Stimulated activated naive CD8-positive, alpha-beta T cell treated with anti-CD3 and anti-CD28 coated beads, Interleukin-15, Interleukin-2, amounts not matched to agents 100 ng/mL and 50 ng/mL, for 24 hours (primary cell): Measurements from ENCODE around the gene LHFPL3.
"Not testable (repeated sequence)": the region's sequence is repeated elsewhere in the genome, so short reads cannot be mapped to it uniquely, and the experiment has no call there.

Experiments
- H3K27ac Mint-ChIP-seq: one replicate; pipeline ENCODE4 v1.8.0; 2021; ENCODE audit warnings: mild to moderate bottlenecking, mixed read lengths
- H3K27me3 Mint-ChIP-seq: one replicate; pipeline ENCODE4 v1.8.0; 2021; ENCODE audit warnings: mixed read lengths
- H3K36me3 Mint-ChIP-seq: one replicate; pipeline ENCODE4 v1.8.0; 2021; ENCODE audit warnings: low read depth, mixed read lengths
- H3K4me1 Mint-ChIP-seq: one replicate; pipeline ENCODE4 v1.8.0; 2021; ENCODE audit warnings: low read depth, mixed read lengths
- H3K4me3 Mint-ChIP-seq: one replicate; pipeline ENCODE4 v1.8.0; 2021; ENCODE audit warnings: mild to moderate bottlenecking, mixed read lengths
- H3K9me3 Mint-ChIP-seq: one replicate; pipeline ENCODE4 v1.8.0; 2021; ENCODE audit warnings: mixed read lengths

LHFPL3 gene

DNA sequence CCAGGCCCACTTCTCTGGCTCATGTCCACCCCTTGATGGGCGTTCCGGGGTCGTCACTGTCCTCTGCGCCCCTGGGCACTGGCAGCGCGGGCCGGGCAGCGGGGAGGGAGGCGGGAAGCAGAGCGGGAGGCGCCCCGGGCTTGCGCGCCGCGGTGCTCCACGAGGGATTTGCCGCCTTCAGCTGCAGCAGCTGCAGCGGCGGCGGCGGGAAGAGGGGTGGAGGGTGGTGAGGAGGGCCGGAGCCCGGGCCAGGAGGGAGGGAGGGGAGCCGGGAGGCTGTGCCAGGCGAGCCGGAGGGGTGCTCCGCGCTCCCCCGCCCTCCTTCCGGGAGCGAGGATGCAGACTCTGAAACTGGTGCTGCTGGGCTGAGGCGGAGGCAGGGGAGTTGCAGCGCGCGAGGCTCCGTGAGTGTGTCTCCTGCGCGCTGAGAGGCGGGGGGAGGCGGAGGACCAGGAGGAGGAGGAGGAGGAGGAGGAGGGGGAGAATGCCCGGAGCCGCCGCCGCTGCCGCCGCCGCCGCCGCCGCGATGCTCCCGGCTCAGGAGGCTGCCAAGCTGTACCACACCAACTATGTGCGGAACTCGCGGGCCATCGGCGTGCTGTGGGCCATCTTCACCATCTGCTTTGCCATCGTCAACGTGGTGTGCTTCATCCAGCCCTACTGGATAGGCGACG, at the start of gene LHFPL3:
Gene LHFPL3, plus strand, starts transcription at position 308 of the 674 bp plus-strand sequence.
- Mint-ChIP-seq H3K36me3 (no peaks in the 10 kb centered on the region), H3K4me1 (peaks cover 8% of the 10 kb centered on the region), H3K27ac (no peak within 1 kb of the TSS), H3K27me3 (peaks cover 49% of the 10 kb centered on the region), H3K9me3 (no peaks in the 10 kb centered on the region), H3K4me3 (no peak within 1 kb of the TSS)

GRCh38 chr7:104281685-104282084, 46.7 kb upstream of the LHFPL3 start:
- H3K36me3 Mint-ChIP-seq, H3K9me3 Mint-ChIP-seq, H3K27ac Mint-ChIP-seq, H3K27me3 Mint-ChIP-seq, H3K4me3 Mint-ChIP-seq, H3K4me1 Mint-ChIP-seq: not testable (repeated sequence)

DNA sequence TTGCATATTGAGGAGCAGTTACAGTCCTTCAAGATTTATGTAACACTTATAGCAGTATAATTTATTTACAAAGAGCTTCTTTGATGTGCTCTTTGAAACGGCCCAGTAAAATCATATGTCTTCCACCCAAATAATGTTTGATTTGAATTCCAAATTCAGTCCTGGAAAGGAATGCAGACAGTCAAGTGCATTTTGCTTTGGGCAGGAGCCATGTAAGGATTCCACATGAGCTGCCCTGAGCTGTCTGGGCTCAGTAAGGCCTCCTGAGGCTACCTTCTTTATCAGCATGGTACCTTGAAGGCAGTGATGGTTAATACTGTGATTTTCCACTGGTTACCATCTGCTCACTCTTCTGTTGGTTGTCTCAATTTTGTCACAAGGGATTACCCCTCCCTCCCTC, 41.6 kb upstream of the LHFPL3 start:
- H3K9me3 Mint-ChIP-seq = peaks cover 8% of the 10 kb centered on the region
- H3K4me3 Mint-ChIP-seq = no peak overlapping the region
- H3K36me3 Mint-ChIP-seq = no peaks in the 10 kb centered on the region
- H3K4me1 Mint-ChIP-seq = no peaks in the 10 kb centered on the region
- H3K27me3 Mint-ChIP-seq = peaks cover 14% of the 10 kb centered on the region
- no peak overlapping the region for H3K27ac Mint-ChIP-seq

DNA sequence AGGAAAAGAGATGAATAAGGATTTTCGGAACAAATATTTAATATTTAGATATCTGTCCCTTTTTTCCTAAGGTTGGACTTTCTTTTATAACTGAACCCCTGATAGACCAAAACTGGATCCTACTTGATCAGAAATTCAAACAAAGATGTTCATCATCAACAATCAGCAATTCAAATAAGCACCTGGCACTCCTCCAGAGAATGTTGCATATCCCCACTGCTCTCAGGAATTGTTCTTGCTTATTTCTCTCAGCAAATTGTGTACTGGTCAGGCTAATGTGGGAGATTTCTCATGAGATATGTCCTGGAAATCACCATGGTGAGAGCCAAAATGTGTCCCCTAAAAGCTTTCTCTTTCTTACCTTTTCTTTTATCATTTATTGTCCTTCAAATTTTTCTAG, 40.3 kb upstream of the LHFPL3 start:
- peaks cover 6% of the 10 kb centered on the region for H3K9me3 Mint-ChIP-seq

GRCh38 chr7:104294291-104294690, 34.1 kb upstream of the LHFPL3 start:
- H3K27me3 Mint-ChIP-seq = peaks cover 36% of the 10 kb centered on the region
- no peak overlapping the region for H3K4me3 Mint-ChIP-seq
- no peak overlapping the region for H3K27ac Mint-ChIP-seq
- H3K36me3 Mint-ChIP-seq = no peaks in the 10 kb centered on the region
- peaks cover 10% of the 10 kb centered on the region for H3K9me3 Mint-ChIP-seq
- peaks cover 9% of the 10 kb centered on the region for H3K4me1 Mint-ChIP-seq

More for the DNA sequence above, 40.3 kb upstream of the LHFPL3 start:
- no peaks in the 10 kb centered on the region for H3K4me1 Mint-ChIP-seq
- H3K27me3 Mint-ChIP-seq = peaks cover 18% of the 10 kb centered on the region
- H3K4me3 Mint-ChIP-seq = no peak overlapping the region
- H3K36me3 Mint-ChIP-seq = no peaks in the 10 kb centered on the region
- no peak overlapping the region for H3K27ac Mint-ChIP-seq

DNA sequence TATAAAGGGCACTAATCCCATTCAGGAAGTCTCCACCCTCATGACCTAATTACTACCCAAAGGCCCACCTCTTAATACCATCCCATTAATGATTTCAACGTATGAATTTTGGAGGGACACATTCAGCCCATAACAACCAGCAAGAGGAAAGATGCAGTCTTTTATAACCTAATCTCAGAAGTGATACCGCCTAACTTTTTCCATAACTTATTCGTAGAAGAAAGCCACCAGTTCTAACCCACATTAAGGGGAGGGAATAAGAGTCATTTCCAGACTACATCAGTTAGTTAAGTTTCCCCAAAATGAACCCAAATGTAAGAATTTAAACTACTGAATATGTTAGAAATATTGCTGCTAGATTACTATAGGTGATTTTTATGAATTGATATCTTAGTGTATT, 32.1 kb upstream of the LHFPL3 start:
- H3K27ac Mint-ChIP-seq = no peak overlapping the region
- H3K36me3 Mint-ChIP-seq = no peaks in the 10 kb centered on the region
- H3K4me3 Mint-ChIP-seq = no peak overlapping the region
- peaks cover 7% of the 10 kb centered on the region for H3K9me3 Mint-ChIP-seq
- H3K4me1 Mint-ChIP-seq = peaks cover 9% of the 10 kb centered on the region
- peaks cover 28% of the 10 kb centered on the region for H3K27me3 Mint-ChIP-seq

DNA sequence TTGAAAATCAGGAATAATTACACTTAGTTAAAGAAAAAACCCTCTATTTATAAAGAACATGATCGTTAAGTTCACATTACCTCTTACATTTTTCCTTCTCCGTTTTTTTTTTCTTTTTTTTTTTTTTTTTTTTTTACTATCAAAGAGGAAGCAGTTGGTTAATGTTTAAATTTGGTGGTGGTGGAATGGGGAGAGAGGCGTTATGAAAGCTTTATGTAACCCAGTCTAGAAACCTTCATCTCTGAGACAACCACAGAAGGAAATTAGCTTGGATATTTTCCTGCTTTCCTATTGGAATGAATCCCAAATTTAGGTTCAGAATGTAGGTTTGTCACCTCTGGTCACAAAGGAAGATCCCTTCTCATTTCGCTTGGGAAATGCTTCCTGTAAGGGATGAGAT, 31.5 kb upstream of the LHFPL3 start:
- Mint-ChIP-seq H3K4me3 (no peak overlapping the region), H3K27me3 (peaks cover 27% of the 10 kb centered on the region), H3K9me3 (peaks cover 7% of the 10 kb centered on the region), H3K27ac (no peak overlapping the region), H3K4me1 (peaks cover 9% of the 10 kb centered on the region), H3K36me3 (no peaks in the 10 kb centered on the region)

- Mint-ChIP-seq H3K36me3 (no peaks in the 10 kb centered on the region), H3K27ac (no peak overlapping the region), H3K27me3 (peaks cover 18% of the 10 kb centered on the region), H3K4me3 (no peak overlapping the region), H3K4me1 (peaks cover 9% of the 10 kb centered on the region), H3K9me3 (peaks cover 7% of the 10 kb centered on the region)
Measured at GRCh38 chr7:104299323-104299722, 29.1 kb upstream of the LHFPL3 start.

DNA sequence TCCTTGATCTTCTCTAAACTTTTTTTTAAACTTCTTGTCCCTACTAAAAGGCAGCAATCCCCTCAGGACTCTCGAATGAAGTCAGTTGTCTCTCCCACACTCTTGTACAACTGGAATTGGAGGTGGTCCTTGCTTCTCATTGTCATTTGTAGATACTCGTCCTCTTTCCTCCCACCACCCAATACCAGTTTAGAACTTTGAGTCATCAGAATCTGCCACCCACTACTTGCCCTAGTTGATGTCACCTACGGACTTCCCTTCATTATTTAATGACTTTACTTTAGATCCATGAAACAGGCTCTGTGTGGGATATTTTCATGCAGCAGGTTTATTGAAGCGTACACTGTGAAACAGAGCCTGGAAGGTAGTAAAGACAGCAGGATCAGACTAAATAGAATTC, 28.6 kb upstream of the LHFPL3 start:
- Mint-ChIP-seq H3K27me3 (peaks cover 14% of the 10 kb centered on the region), H3K27ac (no peak overlapping the region), H3K36me3 (no peaks in the 10 kb centered on the region), H3K4me1 (peaks cover 9% of the 10 kb centered on the region), H3K4me3 (no peak overlapping the region), H3K9me3 (peaks cover 7% of the 10 kb centered on the region)

- H3K36me3 Mint-ChIP-seq = no peaks in the 10 kb centered on the region
- no peak overlapping the region for H3K4me3 Mint-ChIP-seq
- no peaks in the 10 kb centered on the region for H3K27me3 Mint-ChIP-seq
- no peak overlapping the region for H3K27ac Mint-ChIP-seq
- H3K4me1 Mint-ChIP-seq = no peaks in the 10 kb centered on the region
- no peaks in the 10 kb centered on the region for H3K9me3 Mint-ChIP-seq
Measured at GRCh38 chr7:104306793-104307192, 21.6 kb upstream of the LHFPL3 start.

DNA sequence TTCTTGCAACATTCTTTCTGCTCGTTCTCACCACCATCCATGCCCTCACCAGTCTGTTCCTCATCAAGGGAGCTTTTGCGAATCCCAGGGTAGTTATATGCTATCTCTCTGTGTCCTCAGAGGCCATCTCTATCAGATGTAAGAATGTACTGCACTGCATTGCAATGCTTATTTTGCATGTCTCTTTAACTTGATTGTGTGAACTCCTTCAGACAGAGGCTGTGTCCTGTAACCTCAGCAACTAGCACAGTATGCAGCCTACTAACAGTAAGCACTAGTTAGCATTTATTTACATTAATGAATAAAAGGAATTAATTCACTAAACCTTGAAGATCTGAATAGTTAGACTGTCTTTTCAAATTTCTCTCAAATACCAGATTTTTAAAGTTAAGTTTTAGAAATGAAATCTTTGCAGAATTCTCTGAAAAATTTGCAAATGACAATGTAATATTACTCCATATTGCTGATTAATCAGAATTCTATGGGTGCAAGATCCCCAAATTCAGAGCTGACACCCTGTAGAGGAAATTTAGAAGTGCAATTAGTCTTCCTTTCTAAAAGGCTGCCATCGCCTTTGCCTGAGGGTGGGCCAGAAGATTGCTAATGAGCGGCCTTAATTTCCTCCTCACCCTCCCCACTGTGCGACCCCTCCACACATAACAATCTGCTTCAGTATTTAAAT, 10.3 kb upstream of the LHFPL3 start:
- Mint-ChIP-seq H3K4me1 (no peaks in the 10 kb centered on the region), H3K9me3 (peaks cover 22% of the 10 kb centered on the region), H3K27ac (no peak overlapping the region), H3K27me3 (peaks cover 2% of the 10 kb centered on the region), H3K4me3 (no peak overlapping the region), H3K36me3 (no peaks in the 10 kb centered on the region)

DNA sequence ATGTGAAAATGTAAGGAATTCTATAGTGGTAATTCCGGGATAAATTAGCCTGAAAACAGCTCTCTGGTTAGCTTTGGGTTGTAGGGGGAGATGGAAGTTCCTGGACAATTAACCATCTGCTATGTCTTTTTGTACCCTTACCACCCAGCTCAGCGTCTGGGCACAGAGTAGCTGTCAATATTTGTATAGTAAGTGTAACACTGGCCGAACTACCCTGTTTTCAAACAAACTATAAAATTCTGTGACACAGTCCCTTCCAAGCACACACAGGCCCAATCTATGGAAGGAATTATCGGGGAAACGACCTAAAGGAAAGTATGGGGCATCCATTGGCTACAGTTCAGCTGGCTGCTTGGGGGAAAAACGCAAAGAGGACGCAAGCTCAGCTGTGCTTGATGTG, 869 bp upstream of the LHFPL3 start:
- Mint-ChIP-seq H3K4me3 (no peak overlapping the region), H3K27ac (no peak overlapping the region), H3K36me3 (no peaks in the 10 kb centered on the region), H3K27me3 (peaks cover 54% of the 10 kb centered on the region), H3K4me1 (peaks cover 8% of the 10 kb centered on the region), H3K9me3 (no peaks in the 10 kb centered on the region)

DNA sequence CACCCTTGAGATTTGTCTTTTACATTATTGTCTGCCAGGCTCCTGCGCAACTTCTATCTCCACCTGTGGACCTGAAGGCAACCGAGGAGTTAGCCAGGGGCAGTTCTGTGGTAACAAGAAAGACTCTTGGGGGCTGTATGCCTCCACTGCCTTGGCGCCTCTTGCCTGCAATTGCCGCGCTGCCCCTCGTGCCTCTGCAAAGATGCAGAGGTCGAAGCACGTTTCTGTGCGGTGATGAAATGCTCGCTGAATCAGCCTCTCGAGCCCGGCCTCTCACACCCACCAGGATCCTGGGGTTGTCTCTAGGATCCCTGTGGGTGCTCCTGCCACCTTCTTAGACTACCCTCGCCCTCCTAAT, 486 bp upstream of the LHFPL3 start:
- Mint-ChIP-seq H3K27me3 (peaks cover 54% of the 10 kb centered on the region), H3K9me3 (no peaks in the 10 kb centered on the region), H3K4me3 (no peak overlapping the region), H3K4me1 (peaks cover 8% of the 10 kb centered on the region), H3K27ac (no peak overlapping the region), H3K36me3 (no peaks in the 10 kb centered on the region)

DNA sequence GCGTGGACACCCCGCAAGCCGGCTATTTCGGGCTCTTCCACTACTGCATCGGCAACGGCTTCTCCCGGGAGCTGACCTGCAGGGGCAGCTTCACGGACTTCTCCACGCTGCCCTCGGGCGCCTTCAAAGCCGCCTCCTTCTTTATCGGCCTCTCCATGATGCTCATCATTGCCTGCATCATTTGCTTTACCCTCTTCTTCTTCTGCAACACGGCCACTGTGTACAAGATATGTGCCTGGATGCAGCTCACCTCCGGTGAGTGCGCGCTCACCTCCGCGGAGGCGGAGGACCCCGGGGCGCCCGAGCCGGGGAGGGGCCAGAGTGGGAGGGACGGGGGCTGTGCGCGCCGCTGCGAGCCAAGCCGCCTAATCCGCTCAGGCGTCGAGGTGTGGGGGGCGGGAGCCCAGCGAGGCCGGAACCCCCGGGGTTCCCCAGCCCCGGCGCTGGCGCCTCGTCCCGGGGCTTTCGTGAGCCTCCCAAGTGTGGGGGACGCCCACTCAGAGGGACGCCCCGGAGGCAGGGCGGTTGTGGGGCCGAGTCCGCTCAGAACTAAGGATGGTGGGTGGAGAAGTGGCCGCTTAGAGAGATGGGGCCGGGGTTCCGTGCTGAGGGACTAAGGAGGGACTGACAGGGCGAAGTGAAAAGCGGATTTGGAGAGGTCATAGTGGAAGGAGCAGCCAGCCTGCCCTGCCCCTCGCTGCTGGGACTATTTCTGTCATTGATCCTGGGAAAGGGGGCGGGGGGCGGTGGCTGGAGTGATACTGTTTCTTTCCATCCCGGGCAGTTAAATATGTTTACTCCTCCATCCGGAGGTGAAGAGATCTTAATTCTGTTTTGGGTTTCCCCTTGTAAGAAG, 795 bp downstream of the LHFPL3 start:
- H3K4me3 Mint-ChIP-seq = no peak overlapping the region
- no peak overlapping the region for H3K27ac Mint-ChIP-seq
- H3K27me3 Mint-ChIP-seq = peaks cover 54% of the 10 kb centered on the region
- H3K4me1 Mint-ChIP-seq = peaks cover 8% of the 10 kb centered on the region
- H3K36me3 Mint-ChIP-seq = no peaks in the 10 kb centered on the region
- no peaks in the 10 kb centered on the region for H3K9me3 Mint-ChIP-seq

- Mint-ChIP-seq H3K27ac (no peak overlapping the region), H3K4me1 (no peaks in the 10 kb centered on the region), H3K36me3 (no peaks in the 10 kb centered on the region), H3K4me3 (no peak overlapping the region), H3K27me3 (peaks cover 4% of the 10 kb centered on the region), H3K9me3 (no peaks in the 10 kb centered on the region)
Measured at GRCh38 chr7:104341546-104341945, 13.1 kb downstream of the LHFPL3 start.
